Umbilical cord (tissue), 2 donors: ENCODE measurements around the gene KCNJ18. TPM values are rescaled to one million over a fixed set of nuclear protein-coding genes. Genes with fewer than 3 reads are reported as not detected.
A peak's percentile ranks its signal among the peaks of the same experiment; 100 is the strongest.
"Not testable (repeated sequence)": the region's sequence is repeated elsewhere in the genome, so short reads cannot be mapped to it uniquely, and the experiment has no call there.

Source experiments
- DNase-seq: peaks from one replicate; pipeline ENCODE4 v3.0.0-alpha.2; 2015; ENCODE audit warnings: low spot score
- total RNA-seq: library from RNA; depleted of rRNA; stranded (reverse); fragments of >200 nt; gene quantifications from one replicate; pipeline ENCODE4 v1.2.3, GENCODE V29; 2014; ENCODE audit warnings: low replicate concordance; ENCODE audit not compliant: insufficient read depth

Gene KCNJ18
- total RNA-seq, 1 donor from 2014 or later: not detected

DNA sequence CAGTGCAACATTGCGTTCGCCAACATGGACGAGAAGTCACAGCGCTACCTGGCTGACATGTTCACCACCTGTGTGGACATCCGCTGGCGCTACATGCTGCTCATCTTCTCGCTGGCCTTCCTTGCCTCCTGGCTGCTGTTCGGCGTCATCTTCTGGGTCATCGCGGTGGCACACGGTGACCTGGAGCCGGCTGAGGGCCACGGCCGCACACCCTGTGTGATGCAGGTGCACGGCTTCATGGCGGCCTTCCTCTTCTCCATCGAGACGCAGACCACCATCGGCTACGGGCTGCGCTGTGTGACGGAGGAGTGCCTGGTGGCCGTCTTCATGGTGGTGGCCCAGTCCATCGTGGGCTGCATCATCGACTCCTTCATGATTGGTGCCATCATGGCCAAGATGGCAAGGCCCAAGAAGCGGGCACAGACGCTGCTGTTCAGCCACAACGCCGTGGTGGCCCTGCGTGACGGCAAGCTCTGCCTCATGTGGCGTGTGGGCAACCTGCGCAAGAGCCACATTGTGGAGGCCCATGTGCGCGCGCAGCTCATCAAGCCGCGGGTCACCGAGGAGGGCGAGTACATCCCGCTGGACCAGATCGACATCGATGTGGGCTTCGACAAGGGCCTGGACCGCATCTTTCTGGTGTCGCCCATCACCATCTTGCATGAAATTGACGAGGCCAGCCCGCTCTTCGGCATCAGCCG lies 10.8 kb downstream of the KCNJ18 start:
- DNase-seq: not testable (repeated sequence)

DNA sequence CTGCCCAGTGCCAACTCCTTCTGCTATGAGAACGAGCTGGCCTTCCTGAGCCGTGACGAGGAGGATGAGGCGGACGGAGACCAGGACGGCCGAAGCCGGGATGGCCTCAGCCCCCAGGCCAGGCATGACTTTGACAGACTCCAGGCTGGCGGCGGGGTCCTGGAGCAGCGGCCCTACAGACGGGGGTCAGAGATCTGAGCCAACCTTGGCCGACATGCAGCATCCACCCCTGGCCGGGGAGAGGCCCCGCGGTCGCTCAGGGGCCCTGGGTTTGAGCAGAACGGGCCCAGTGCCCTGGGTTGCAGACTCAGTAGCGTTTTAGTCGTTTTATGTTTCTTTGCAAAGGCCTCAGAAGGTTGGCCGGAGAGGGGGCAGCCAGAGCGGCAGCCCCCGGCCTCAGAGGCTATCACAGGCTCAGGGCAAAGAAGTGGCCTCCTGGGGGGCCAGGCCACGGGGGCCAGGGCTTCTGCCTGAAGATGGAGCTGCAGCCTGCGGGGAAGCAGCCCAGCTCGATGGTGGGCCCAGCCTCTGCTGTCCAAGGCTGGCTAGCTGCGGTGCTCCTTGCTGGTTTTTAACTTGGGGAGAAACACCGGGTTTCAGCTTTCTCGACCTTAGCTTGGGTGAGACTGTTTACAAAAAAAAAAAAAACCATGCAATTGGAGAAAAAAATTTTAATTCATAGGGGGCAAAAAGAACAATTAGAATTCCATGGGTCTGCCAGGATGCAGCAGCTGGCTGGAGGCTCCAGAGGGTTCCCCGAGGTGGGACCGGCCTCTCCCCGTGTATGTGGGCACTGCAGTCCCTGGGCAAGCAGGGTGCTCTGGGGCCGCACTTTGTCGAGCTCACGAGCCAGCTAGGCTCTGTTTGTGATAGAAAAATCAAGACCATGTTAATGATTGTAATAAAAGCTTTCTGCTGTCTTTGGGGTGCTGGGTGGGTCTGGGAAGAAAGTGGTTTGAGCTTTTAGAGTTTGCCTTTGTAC lies 11.9 kb downstream of the KCNJ18 start:
- DNase-seq: not testable (repeated sequence)

DNA sequence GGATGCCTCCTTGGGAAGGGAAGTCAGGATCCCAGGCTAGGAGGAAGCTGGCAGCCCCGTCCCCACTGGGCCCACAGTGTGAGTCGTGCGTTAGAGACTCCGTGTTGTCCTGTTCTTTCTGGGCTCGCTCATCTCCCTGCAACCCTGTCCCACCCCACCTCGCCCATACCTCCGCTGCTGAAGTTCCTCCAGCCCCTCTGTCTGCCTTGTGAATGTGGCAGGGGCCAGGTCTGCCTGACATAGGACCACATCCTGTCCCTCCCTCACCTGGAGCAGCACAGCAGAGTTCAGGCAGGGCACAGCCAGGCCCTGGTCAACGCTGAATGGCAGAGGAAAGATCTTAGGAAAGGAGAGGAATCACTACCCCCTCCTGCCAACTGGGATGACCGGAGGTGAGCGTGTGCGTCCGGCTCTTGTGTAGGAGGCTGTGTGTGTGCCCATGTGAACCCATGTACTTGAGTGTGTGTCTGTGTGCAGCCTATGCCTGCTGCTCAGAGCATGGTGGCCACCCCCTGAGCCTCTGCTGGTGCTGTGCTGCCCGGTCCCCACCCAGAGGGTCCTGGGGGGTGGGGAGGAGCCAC lies 12.8 kb downstream of the KCNJ18 start:
- no peak for DNase-seq

DNA sequence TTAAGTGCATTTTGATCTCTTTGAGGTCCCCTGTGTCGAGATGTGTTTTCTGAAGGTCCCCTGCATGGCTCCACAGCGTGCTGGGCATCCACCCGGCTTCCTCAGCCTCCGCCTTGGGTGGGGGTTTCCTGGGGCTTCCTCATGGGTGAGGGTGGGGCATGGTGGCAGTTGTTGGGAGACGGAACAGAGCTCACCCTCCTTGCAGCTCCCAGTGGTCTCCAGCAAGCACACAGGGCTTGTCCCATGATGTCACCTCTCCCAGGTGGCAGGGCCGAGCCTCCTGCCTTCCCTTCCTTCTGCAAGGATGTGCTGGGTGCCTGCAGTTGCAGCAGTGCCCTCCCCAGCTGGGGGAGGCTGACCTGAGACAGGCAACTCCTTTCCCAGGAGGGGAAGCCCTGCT lies 13.4 kb downstream of the KCNJ18 start:
- DNase-seq: not testable (repeated sequence)

DNA sequence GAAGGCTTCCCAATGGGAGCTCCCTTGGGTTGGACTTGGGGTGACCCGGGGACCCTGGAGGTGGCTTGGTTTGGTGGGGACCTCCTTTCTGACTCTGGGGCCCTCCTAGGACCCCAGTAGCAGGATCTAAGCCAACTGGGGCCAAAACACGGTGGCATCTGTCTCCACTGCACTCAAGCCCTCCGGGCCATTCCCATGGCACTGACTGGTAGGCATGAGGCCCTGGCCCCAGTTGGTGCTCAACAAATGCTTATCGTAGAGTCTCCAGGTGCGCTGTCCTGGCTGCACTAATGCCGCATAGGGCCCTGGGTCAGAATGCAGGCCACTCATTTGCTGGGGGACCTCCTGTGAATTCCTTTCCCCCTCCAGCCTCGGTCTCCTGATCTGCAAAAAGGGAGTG lies 14.2 kb downstream of the KCNJ18 start:
- not testable (repeated sequence) for DNase-seq

DNA sequence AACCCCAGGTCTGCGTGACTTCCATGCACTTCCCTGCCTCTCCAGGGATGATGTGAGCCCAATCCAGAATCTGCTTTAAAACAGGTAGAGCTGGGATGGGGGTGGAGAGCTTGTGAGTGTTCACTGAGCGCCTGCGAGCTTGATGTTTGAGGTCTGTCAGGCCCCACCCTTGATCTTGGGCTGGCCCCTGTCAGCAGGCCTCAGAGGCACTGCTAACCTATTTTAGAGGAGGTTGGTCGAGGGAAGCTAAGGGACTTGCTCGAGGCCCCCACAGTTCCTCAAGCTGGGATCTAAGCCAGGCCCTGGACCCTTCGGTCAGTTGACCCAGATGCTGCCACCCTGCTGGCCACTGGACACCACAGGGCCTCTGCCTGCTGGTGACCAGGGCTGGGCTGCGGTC lies 14.8 kb downstream of the KCNJ18 start:
- DNase-seq: peak; percentile 13

DNA sequence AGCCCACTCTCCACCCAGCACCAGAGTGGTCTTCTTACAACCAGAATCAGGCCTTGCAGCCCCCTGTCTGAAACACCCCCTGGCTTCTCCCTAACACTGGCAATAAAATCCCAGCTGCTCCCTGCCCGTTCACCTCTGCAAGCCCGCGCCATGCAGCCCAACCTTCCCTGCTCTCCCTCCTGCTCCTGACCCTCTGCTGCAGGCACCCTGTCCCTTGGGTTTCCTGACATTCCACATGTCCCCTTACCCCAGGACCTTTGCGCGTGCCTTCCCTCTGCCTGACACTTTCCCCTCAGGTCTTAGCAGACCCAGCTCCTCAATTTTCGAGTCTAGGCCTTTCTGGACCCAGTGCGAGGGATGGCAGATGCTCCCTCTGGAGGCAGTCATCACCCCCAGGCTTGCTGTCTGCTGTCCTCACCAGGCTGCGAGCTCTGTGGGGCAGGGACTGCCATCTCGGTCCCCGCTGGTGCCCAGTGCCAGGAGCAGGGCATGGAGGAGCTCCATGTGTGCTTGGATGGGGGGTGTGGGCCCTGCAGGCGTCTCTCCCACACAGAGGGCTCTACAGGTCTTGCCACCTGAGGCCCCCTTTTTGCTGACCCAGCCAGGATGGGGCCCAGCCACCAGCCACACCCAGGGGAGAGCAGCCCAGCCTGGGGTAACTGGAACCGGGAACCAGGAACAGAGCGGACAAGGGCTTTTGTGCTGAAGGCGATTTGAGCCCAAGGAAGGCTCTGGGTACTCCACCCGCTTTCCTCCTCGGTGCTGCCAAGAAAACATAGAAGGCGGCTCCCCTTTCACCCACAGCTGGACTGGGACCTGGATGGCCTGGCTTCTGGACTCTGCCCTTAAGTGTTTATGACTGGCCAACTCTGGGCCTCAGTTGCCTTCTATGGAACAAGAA lies 15.6 kb downstream of the KCNJ18 start:
- not testable (repeated sequence) for DNase-seq

DNA sequence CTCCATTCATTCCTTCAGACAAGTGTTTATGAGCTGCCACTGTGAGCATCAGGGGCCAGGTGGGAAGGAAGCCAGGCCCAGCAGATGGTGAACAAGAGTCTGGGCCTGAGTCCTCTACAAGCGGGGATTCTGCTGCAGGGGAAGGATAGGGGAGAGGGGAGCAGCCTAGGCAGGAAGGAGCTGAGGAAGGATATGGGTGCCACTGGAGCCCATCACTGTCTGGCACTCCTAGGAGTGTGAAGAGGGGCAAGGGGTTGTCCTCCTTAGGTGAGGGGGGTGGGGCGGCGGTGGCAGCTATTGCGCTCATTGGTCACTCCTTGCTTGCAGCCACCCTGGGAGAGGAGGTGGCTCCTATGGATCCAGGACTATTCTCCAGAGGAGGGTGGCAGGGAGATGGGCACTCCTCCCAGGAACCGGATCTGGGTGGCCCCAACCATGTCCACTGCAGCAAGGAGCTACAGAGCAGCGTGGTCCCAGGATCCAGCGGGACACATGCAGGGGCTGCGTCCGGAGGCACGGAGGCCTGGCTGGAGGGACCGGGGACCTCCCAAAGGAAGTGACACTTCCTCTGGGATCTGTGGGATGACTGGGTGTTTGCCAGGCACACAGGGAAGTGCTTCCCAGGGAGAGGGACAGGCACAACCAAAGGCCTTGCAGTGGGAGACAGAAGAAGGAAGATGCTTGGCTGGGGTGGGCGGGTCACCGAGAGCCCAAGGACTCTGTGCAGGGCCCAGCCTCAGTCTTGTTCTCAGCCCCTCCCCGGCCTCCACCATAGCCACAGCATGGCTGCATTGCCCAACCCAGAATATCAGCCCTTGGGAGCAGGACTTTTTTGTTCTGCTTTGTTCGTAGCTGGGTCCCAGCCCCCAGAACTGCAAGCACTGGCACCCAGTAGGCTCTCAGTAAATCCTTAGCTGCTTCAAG lies 16.6 kb downstream of the KCNJ18 start:
- DNase-seq: not testable (repeated sequence)

DNA sequence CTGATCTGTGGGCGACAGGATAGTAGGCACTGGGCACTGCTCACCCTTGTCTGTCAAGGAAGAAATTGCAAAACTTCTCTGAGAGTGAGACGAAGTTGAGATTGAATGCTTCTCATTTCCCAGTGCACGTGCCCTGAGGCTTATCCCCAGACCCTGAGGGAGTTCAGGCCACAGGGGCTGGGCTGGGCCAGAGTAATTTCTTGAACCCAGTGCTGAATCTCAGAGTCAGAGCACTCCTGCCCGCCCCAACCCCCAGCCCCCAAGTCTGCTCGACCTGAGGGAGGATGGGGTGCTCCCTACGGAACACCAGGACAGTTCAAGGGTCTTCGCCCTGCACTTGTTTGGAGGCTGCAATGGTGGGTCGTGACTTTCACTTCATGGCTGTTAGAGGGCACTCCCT lies 17.7 kb downstream of the KCNJ18 start:
- not testable (repeated sequence) for DNase-seq

DNA sequence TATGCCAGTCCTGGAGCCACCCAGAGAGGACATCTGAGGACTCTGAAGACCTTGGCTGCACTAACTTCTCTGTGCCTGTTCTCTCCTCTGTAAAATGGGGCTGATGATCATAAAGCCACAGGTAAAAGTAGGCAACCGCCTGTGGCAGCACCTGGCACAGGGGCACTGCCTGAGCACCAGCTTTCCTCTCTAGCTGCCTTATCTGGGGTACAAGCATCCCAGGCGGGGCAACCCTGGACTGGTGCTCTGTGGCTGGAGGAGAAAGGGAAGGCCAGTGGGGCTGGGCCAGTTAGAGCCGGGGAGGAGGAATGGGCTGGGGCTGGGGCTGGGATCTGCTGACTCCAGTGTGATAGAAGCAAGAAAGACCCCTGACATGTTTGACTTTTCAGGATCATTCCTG lies 18.2 kb downstream of the KCNJ18 start:
- DNase-seq: not testable (repeated sequence)

DNA sequence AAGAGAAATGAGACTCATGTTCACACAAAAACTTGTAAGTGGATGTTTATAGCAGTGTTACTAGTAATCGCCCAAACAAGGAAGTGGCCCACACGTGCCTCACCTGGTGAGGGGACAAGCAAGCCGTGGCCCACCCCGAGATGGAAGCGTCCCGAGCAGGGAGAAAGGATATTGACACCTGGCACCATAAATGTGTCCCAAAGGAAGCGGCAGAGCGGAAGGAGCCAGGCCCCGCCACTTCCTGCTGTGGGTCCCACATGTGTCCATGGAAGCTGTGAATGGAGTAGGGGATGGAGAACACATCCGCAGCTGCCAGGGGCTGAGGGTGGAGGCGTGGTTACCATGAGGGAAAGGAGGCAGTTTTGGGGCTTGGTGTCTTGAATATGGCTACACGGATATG lies 18.9 kb downstream of the KCNJ18 start:
- DNase-seq: no peak

DNA sequence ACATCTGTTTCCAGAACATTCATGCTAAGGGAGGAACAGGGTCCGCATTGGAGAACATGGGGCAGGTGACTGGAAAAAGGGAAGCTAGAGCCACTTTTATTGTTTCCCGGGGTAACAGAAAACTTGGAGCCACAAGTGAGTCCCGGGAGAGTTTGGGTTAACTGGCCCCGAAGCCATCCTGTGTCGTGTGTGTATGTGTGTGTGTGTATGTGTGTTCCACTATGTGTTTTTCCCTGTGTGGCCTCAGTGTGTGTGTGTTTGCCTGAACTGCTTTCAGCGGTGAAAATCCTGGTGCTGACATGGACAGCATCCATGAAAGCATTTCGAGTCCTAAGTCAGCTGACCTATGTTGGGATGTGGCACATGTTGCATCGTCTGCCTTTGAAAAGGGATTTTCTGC lies 20.7 kb downstream of the KCNJ18 start:
- not testable (repeated sequence) for DNase-seq

DNA sequence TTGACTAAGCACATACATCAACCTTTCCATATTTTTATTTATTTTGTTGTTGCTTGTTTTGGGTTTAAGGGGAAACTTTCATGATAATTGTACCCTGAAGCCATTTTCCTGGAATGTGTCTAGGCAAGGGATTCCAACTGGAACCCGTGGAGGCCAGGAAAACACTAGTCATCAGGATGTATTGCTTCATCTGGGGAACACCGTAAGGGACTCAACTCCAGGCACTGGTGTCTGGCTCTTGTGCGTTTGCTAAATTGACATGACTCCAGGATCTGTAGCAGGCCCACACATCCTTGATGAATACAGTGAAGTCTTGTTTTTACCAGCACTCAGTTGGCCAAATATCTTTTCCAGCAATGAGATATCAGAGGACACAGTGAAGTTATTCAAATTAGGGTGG lies 21.3 kb downstream of the KCNJ18 start:
- DNase-seq: not testable (repeated sequence)

DNA sequence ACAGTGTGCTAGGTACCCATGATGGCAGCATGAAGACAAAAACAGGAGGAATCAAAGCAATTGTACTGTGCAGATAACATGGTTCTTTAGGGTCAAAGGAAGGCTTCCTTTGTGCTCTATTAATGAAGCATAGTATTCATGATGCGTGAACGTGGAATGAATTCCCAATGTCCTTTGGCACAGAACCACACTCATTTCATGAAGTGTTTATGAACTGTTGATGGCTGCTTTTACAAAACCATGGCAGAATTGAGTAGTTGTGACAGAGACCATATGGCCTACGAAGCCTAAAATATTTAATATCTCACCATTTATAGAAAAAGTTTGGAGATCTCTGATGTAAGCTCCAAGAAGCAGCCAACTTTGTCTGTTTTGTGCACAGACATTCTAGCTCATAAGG lies 22.4 kb downstream of the KCNJ18 start:
- DNase-seq: not testable (repeated sequence)

DNA sequence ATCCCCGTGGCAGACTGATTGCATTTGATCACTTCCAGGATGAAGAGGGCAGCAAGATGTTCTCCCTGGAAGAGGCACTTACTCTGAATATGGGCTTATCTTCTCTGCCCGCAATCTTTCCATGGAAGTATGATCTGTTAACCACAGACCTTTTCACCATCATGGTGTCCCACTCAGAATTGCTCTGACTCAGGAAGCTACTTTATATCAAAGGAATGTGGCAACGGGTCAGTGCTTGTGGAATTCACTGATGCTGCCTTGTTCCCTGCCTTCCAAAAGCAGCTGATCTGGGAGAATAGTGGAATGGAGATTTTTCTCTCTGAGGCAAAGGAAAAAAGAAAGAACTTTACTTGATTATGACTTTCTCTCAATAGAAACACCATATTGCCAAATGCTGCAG lies 23.6 kb downstream of the KCNJ18 start:
- DNase-seq: not testable (repeated sequence)

DNA sequence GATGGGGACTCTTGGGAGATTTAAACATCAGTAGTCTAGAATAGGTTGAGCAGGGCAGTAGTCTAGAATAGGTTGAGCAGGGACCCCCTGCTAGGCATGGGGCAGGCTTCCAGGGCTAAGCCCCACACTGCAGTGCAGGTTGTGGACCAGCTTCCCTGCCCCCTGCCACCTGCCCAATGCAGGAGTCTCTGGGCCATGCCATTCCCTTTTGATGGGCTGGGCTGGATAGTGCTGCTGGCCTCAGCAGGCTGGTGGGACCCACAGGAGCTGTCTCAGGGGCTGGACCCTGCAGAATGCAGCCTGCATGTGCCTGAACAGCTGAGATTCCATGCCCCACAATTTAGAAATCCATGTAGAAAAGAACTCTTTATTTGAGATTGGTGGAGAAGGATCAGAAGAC lies 26.6 kb downstream of the KCNJ18 start:
- not testable (repeated sequence) for DNase-seq

DNA sequence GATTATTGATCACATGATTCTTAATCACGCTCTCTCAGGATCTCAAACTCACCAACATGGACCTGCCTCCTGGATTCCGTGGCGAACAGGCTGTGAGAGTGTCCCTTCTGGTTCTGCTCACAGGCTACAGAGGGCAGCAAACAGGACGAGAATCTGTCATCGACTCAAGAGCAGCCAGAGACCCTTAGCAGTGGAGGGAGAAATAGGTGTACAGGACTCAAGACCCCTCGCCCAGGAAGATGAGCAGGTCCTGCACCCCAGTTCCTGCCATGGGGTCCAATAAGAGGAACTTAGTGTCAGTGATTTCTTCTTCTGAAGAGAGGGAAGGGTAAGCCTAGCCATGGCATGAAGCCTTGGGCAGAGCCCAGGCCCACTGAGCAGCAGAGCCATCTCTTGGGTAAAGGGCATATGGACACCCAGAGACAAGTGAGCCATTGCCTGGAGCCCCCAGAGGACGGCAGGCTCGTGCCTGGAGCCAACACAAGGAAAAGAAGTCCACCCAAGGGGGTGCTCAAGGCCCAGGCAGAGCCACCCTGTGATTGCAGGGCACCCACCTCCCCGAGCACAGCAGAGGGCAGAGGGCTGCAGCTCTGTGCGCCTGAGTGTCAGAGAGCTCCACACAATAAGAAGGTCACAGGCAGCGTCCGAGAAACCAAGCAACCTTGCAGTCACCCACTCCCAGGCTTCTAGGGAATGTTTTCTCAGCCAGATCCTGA lies 27.3 kb downstream of the KCNJ18 start:
- not testable (repeated sequence) for DNase-seq

DNA sequence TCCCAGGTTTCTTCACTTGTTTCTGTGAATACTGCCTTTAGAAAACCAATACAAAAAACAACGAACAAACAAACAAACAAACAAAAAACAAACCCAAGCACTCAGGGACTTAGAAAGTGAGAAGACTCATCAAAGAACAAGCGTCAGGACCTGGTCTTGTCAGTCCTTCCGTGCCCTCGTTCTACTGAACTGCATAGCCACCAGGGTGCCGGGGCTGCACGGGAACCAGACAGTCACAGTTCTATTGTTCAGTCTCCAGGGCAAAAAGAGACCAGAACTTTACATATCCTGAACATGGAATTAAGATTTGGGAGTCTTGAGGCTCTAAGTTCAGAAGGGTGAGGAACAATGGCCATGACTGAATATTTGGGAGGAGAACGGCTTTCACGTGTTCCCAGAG lies 28.2 kb downstream of the KCNJ18 start:
- not testable (repeated sequence) for DNase-seq

DNA sequence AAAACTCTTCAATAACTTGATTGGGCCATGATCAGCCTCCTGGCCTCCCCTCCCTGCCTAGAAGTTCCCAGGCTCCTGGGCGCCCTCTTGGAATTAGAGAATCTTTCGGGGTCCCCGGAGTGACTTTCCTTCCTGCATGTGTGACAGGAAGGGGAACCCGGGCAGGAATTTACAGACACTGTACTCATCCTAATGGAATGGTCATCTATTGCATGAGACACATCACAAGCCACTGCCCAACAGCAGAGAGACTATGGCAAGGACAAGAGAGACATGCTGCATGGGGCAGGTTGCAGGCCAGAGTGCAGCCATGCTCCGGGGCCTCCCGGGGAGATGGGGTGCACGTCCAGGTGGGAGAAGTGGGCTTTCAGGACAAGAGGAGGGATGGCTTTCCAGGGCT lies 29.9 kb downstream of the KCNJ18 start:
- not testable (repeated sequence) for DNase-seq
